ENCODE data around the gene DGKI.

DNA sequence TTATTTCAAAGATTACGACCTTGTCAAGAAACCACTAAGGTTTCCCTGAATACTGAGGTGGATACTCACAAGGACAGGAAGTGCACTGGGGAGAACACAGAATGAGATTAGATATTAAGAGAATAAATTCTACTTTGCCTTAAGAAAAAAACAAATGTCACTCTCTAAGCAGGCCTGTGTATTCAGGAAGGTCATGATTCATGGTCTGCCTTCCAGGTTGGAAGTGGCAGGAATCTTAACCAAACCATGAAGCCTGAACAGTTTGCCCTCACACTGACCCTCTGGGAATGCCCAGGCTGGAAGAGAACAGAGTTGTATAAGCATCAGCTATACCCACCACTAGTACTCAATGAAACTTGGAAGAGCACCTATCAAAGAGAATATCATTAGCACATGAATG, 227.6 kb downstream of the DGKI start:
- TF ChIP-seq CTCF (IDR thresholded peaks at IDR 0.05) (no peak), POLR2A (IDR thresholded peaks at IDR 0.05) (no peak)
